ENCODE results near the gene PPFIA2. TPM values are rescaled to one million over a fixed set of nuclear protein-coding genes. Genes with fewer than 3 reads are reported as not detected.

Gene PPFIA2
- total RNA-seq, 2 experiments from 2014 or later: not detected

- intact Hi-C loops (cut with micrococcal nuclease): no loop called here
Measured at GRCh38 chr12:81588235-81589008, 170.7 kb downstream of the PPFIA2 start.

GRCh38 chr12:81585787-81586186 lies 173.4 kb downstream of the PPFIA2 start:
- Mint-ChIP-seq H3K9me3 (peaks cover 3% of the 10 kb centered on the region), H3K27me3 (ENCODE audit: low read depth) (no peaks in the 10 kb centered on the region), H3K27ac (no peak overlapping the region), H3K4me3 (no peak overlapping the region), H3K36me3 (ENCODE audit: low read depth) (no peaks in the 10 kb centered on the region), H3K4me1 (ENCODE audit: low read depth) (no peaks in the 10 kb centered on the region)
- intact Hi-C loops (cut with micrococcal nuclease): no loop called here
- DNase-seq: no peak
- CTCF ChIA-PET: interaction anchor here (1.2 kb wide), 1 partner anchor 132 kb away, joined by 3 read pairs; no protein-coding TSS in a partner anchor

More at GRCh38 chr12:81588235-81589008, 170.7 kb downstream of the PPFIA2 start:
- no peak for DNase-seq
- CTCF ChIA-PET: no interaction called here
- H3K27me3 Mint-ChIP-seq (ENCODE audit: low read depth): peaks cover 3% of the 10 kb centered on the region
- no peak overlapping the region for H3K4me3 Mint-ChIP-seq
- H3K27ac Mint-ChIP-seq: no peak overlapping the region
- peaks cover 7% of the 10 kb centered on the region for H3K9me3 Mint-ChIP-seq
- H3K4me1 Mint-ChIP-seq (ENCODE audit: low read depth): no peaks in the 10 kb centered on the region
- H3K36me3 Mint-ChIP-seq (ENCODE audit: low read depth): no peaks in the 10 kb centered on the region

DNA sequence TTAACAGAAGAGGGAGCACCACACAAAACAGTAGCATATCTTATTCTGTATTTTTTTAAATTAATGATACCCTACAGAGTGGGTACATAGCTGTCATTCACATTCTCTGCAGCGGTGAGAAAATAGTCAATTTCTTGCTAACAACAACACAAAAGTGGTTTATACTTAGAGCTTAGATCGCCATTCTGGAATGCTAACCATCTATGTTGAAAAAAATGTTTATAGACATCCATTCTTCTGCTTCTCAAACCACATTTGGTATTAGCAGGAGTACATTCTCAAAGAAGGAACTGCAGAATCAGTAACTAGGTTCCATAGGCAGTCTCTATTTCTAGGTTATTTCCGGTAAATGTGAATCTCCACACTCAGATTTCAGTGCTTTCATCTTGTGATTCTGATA lies 185.9 kb downstream of the PPFIA2 start:
- Mint-ChIP-seq H3K9me3 (no peaks in the 10 kb centered on the region), H3K27me3 (ENCODE audit: low read depth) (no peaks in the 10 kb centered on the region), H3K36me3 (ENCODE audit: low read depth) (no peaks in the 10 kb centered on the region), H3K27ac (no peak overlapping the region), H3K4me1 (ENCODE audit: low read depth) (no peaks in the 10 kb centered on the region), H3K4me3 (no peak overlapping the region)
- CTCF ChIA-PET: no interaction called here
- intact Hi-C loops (cut with micrococcal nuclease): no loop called here
- no peak for DNase-seq

GRCh38 chr12:81572411-81572810 lies 186.7 kb downstream of the PPFIA2 start:
- no peaks in the 10 kb centered on the region for H3K4me1 Mint-ChIP-seq (ENCODE audit: low read depth)
- no peak overlapping the region for H3K27ac Mint-ChIP-seq
- H3K27me3 Mint-ChIP-seq (ENCODE audit: low read depth): no peaks in the 10 kb centered on the region
- H3K9me3 Mint-ChIP-seq: no peaks in the 10 kb centered on the region
- no peak for DNase-seq
- CTCF ChIA-PET: interaction anchor here (0.6 kb wide), 1 partner anchor 20 kb away, joined by 3 read pairs; no protein-coding TSS in a partner anchor
- H3K4me3 Mint-ChIP-seq: no peak overlapping the region
- intact Hi-C loops (cut with micrococcal nuclease): no loop called here
- H3K36me3 Mint-ChIP-seq (ENCODE audit: low read depth): no peaks in the 10 kb centered on the region

DNA sequence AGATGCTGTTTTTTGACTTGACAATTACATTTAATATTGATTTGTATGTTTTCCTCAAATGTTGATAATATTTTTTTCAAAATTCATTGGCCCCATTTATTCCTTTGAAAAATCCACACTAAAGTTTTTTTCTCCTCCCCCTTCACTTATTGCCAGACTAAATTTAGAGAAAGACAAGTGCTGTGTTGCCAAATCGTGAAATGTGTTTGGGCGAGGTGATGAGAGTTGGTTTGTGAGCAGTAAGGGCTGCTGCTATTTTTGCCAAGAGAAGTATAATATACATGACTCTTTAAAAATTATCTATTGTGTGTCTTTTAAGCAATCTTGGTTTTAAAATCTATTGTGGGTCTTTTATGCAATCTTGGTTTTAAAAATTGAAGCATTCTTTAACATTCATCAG lies 188.9 kb downstream of the PPFIA2 start:
- CTCF ChIA-PET: no interaction called here
- Mint-ChIP-seq H3K27ac (no peak overlapping the region), H3K36me3 (ENCODE audit: low read depth) (no peaks in the 10 kb centered on the region), H3K4me3 (no peak overlapping the region), H3K27me3 (ENCODE audit: low read depth) (no peaks in the 10 kb centered on the region), H3K9me3 (no peaks in the 10 kb centered on the region), H3K4me1 (ENCODE audit: low read depth) (no peaks in the 10 kb centered on the region)
- intact Hi-C loops (cut with micrococcal nuclease): no loop called here
- DNase-seq: no peak

- Mint-ChIP-seq H3K27me3 (ENCODE audit: low read depth) (no peaks in the 10 kb centered on the region), H3K9me3 (no peaks in the 10 kb centered on the region), H3K4me1 (ENCODE audit: low read depth) (no peaks in the 10 kb centered on the region), H3K4me3 (no peak overlapping the region), H3K36me3 (ENCODE audit: low read depth) (no peaks in the 10 kb centered on the region), H3K27ac (no peak overlapping the region)
- intact Hi-C loops (cut with micrococcal nuclease): no loop called here
- CTCF ChIA-PET: no interaction called here
- DNase-seq: no peak
Measured at GRCh38 chr12:81564237-81564636, 194.9 kb downstream of the PPFIA2 start.

- H3K36me3 Mint-ChIP-seq (ENCODE audit: low read depth): no peaks in the 10 kb centered on the region
- intact Hi-C loops (cut with micrococcal nuclease): no loop called here
- H3K9me3 Mint-ChIP-seq: no peaks in the 10 kb centered on the region
- DNase-seq: no peak
- H3K27ac Mint-ChIP-seq: no peak overlapping the region
- no peak overlapping the region for H3K4me3 Mint-ChIP-seq
- CTCF ChIA-PET: no interaction called here
- H3K27me3 Mint-ChIP-seq (ENCODE audit: low read depth): no peaks in the 10 kb centered on the region
- no peaks in the 10 kb centered on the region for H3K4me1 Mint-ChIP-seq (ENCODE audit: low read depth)
Measured at GRCh38 chr12:81558031-81558430, 201.1 kb downstream of the PPFIA2 start.

DNA sequence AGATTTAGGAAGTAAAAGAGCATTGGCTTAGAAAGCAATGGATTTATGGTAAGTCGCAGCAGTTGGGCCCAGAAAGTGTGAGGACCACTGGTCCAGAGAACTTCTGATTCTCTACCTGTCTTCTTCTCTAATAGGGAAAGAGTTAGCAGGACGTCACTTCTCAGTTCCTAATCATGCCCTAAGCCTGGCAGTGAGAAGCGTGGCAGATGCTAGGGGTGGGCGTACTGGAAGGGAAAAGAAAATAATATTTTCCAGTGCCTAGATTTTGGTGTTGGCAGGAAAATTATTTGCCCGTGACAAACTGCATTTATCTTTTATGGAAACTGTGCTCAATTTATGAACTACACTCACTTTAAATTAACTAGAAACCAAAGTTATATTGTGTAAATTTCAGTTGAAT lies 212.3 kb downstream of the PPFIA2 start:
- H3K36me3 Mint-ChIP-seq (ENCODE audit: low read depth): no peaks in the 10 kb centered on the region
- H3K27me3 Mint-ChIP-seq (ENCODE audit: low read depth): no peaks in the 10 kb centered on the region
- CTCF ChIA-PET: no interaction called here
- intact Hi-C loops (cut with micrococcal nuclease): no loop called here
- no peak overlapping the region for H3K27ac Mint-ChIP-seq
- no peak overlapping the region for H3K4me3 Mint-ChIP-seq
- DNase-seq: no peak
- H3K9me3 Mint-ChIP-seq: peaks cover 2% of the 10 kb centered on the region
- H3K4me1 Mint-ChIP-seq (ENCODE audit: low read depth): no peaks in the 10 kb centered on the region

DNA sequence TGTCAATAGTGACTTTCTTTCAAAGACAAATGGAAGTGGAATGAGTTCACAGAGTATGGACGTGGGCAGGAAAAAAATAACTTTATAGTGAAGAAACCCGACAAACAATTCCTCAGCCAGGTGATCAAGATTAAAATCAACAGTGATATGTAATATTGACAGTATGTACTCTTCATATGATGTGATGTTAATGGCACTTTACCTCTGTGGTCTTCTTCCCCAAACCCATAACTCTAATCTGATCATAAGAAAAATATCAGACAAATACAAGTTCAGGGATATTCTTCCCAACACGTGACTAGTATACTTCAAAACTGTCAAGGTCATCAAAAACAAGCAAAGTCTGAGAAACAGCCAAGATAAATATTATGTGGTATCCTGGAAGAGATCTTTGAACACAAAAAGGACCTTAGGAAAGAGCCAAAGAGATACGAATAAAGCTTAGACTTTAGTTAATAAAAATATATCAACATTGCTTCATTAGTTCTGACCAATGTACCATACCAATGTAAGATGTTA lies 215.5 kb downstream of the PPFIA2 start:
- Mint-ChIP-seq H3K36me3 (ENCODE audit: low read depth) (no peaks in the 10 kb centered on the region), H3K9me3 (no peaks in the 10 kb centered on the region), H3K27me3 (ENCODE audit: low read depth) (no peaks in the 10 kb centered on the region), H3K4me1 (ENCODE audit: low read depth) (no peaks in the 10 kb centered on the region), H3K27ac (no peak overlapping the region), H3K4me3 (no peak overlapping the region)
- DNase-seq: no peak
- intact Hi-C loops (cut with micrococcal nuclease): no loop called here
- CTCF ChIA-PET: interaction anchor here (0.5 kb wide), 1 partner anchor 1363 kb away, joined by 3 read pairs; no protein-coding TSS in a partner anchor

DNA sequence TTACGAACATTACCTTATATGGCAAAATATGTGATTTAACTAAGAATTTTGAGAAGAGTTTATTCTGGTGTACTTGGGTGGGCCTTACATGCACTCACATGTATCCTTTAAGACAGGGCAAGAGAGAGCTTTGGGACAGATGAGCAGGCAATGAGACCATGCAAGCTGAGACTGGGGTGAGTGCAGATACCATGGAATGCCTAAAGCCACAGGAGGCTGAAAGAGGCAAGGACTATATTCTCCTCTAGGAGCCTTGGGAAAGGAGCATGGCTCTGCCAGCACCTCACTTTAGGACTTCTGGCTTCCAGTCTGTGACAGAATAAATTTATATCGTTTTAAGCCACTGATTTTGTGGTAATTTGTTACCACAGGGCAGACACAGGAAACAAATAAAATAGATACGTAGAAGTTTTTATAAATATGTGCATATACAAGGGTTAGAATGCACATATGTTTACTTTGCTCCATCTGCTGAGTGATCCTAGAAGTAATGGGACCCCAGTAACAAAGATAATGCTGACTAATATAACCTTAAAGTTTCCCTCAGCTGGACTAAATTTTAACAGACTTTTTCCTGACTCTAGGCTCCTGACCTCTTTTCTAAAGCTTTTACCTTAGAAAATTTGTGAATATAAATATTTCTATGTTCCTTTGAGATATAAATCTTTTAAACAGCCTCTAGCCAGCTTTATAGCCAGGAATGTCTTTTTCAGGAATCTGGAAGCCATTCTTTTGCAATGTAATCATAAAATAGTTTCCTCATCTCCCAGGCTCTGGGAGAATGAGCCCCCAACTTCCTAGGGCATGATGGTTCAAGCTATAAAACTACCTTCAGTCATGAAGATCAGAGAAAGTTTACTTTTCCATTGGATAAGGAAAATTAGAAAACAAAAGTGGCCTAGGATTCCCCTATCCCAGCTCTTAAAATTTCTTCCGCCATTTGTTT lies 216.8 kb downstream of the PPFIA2 start:
- Mint-ChIP-seq H3K4me3 (no peak overlapping the region), H3K4me1 (ENCODE audit: low read depth) (no peaks in the 10 kb centered on the region), H3K36me3 (ENCODE audit: low read depth) (no peaks in the 10 kb centered on the region), H3K27ac (no peak overlapping the region), H3K9me3 (no peaks in the 10 kb centered on the region), H3K27me3 (ENCODE audit: low read depth) (no peaks in the 10 kb centered on the region)
- no peak for DNase-seq
- CTCF ChIA-PET: no interaction called here
- intact Hi-C loops (cut with micrococcal nuclease): no loop called here

- CTCF ChIA-PET: no interaction called here
- Mint-ChIP-seq H3K9me3 (no peaks in the 10 kb centered on the region), H3K4me1 (ENCODE audit: low read depth) (no peaks in the 10 kb centered on the region), H3K27ac (no peak overlapping the region), H3K27me3 (ENCODE audit: low read depth) (no peaks in the 10 kb centered on the region), H3K4me3 (no peak overlapping the region), H3K36me3 (ENCODE audit: low read depth) (no peaks in the 10 kb centered on the region)
- intact Hi-C loops (cut with micrococcal nuclease): no loop called here
- no peak for DNase-seq
Measured at GRCh38 chr12:81541121-81541520, 218.0 kb downstream of the PPFIA2 start.

- Mint-ChIP-seq H3K27me3 (ENCODE audit: low read depth) (no peaks in the 10 kb centered on the region), H3K4me3 (no peak overlapping the region), H3K9me3 (no peaks in the 10 kb centered on the region), H3K36me3 (ENCODE audit: low read depth) (no peaks in the 10 kb centered on the region), H3K27ac (no peak overlapping the region), H3K4me1 (ENCODE audit: low read depth) (no peaks in the 10 kb centered on the region)
- CTCF ChIA-PET: no interaction called here
- intact Hi-C loops (cut with micrococcal nuclease): no loop called here
- no peak for DNase-seq
Measured at GRCh38 chr12:81539279-81539678, 219.9 kb downstream of the PPFIA2 start.
